ENCODE results near the gene RNPEPL1.
A peak's percentile ranks its signal among the peaks of the same experiment; 100 is the strongest.
"Not testable (repeated sequence)": the region's sequence is repeated elsewhere in the genome, so short reads cannot be mapped to it uniquely, and the experiment has no call there.

Gene RNPEPL1

DNA sequence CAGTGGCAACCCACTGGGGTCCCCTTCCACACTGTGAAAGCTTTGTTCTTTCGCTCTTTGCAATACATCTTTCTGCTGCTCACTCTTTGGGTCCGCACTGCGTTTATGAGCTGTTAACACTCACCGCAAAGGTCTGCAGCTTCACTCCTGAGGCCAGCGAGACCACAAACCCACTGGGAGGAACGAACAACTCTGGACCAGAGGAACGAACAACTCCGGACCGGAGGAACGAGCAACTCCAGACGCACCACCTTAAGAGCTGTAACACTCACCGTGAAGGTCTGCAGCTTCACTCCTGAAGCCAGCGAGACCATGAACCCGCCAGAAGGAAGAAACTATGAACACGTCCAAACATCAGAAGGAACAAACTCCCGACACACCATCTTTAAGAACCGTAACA lies 29.2 kb upstream of the RNPEPL1 start:
- not testable (repeated sequence) for DNase-seq (ENCODE audit: low read depth)

DNA sequence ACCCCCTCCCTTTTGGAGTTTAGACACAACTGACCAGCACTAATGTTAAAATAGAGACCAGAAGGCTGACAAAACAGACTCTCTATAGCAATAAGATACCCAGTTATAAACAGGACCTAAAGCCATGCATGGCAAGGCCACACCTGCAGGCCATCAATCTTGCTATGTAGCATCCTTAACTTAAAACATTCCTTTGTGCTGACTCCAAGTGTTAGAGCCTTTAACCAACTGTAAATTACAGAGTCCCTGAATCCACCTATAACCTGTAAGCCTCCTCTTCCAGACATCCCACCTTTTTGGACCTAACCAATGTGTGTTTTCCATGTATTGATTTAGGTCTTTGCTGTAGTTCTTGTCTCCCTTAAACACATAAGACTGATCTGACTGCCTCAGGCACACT lies 28.4 kb upstream of the RNPEPL1 start:
- DNase-seq (ENCODE audit: low read depth): no peak

DNA sequence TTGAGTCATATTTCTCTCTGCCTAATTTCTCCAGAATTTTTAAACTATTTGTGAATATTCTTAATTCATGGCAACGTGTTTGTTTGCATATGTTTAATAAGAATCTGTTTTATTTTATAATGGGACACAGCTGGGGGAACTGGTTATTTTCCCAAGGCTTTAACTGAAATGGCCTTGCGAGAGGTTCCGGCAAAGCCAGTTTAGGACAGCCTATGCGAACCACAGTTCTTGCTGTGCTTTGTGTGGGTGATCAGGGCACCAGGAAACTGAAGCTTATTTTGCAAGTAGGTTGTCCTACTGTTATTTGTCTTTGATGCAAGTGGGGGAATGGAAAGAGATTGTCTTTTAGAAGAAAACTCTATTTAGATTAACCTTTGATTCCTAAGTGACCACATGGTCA lies 17.0 kb upstream of the RNPEPL1 start:
- no peak for DNase-seq (ENCODE audit: low read depth)

DNA sequence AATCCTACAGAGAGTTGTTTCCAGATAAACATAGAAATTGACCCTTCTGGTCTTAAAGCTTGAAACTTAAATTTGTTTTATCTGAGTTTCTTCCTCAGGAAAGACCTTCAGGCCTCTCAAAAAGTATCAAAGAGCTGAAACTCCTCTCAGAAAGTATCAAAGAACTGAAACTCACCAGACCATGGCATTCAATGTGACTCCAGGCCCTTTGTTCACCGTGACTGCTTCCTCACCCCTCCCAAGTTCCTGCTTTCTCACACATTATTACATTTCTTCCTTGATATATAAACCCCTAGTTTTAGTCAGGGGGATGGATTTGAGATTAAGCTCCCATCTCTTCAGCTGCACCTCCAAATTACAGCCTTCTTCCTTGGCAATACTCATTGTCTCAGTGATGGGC lies 16.5 kb upstream of the RNPEPL1 start:
- no peak for DNase-seq (ENCODE audit: low read depth)

DNA sequence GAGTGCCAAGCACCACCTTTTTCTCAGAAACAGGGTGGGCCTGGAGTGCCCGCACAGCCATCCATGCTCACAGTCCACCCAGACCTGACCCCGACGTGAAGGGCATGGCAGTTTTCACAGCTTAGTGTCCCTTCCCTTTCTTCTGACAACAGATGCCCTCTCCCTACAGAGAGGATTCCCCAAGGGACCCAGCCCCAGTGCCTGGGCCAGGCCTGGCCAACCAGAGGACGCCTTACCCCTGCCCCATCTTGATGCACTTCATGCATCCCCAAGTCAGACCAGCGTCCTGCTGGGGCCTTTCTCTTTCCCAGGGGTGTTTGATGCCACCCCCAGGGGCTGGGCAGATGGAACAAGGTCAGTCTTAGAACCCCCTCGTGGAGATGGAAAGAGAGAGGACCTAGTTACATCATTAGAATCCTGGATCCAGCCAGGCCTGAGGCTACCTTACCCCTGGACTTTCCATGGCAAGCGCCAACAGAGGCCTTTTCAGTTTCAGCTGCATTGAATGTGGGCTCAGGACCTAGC lies 14.3 kb upstream of the RNPEPL1 start:
- DNase-seq (ENCODE audit: low read depth): no peak

DNA sequence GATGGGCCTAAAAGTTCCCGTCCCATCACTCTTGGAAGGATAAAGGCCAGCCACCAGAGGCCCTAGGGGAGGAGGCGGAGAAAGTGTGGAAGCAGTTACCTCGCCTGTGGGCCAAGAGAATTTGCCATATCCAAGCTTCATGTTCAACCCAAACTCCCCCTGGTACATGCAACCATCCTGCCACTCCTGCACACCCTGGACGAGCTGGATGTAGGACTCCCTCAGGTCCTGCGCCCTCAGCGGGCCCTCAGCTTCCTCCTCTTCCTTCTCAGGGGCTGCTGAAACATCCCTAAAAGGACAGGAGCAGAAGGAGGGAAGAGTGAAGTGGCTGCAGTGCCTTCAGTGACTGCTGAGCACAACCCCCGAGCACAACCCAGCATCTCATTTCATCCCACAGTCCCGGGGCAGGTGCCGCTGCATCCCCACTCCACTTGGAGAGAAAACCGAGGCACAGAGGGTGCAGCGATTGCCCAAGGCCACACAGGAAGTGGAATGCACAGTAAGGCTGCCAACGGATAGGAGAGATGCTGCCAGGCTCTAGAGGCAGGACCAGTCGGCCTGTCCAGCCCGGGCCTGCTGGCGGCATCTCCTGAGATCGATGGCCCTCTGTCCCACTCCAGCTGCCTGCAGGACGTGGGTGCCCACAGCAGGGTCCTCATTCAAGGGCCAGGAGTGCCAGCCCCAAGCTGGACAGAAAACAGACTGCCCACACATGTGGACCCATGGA lies 13.4 kb upstream of the RNPEPL1 start:
- DNase-seq (ENCODE audit: low read depth): no peak

DNA sequence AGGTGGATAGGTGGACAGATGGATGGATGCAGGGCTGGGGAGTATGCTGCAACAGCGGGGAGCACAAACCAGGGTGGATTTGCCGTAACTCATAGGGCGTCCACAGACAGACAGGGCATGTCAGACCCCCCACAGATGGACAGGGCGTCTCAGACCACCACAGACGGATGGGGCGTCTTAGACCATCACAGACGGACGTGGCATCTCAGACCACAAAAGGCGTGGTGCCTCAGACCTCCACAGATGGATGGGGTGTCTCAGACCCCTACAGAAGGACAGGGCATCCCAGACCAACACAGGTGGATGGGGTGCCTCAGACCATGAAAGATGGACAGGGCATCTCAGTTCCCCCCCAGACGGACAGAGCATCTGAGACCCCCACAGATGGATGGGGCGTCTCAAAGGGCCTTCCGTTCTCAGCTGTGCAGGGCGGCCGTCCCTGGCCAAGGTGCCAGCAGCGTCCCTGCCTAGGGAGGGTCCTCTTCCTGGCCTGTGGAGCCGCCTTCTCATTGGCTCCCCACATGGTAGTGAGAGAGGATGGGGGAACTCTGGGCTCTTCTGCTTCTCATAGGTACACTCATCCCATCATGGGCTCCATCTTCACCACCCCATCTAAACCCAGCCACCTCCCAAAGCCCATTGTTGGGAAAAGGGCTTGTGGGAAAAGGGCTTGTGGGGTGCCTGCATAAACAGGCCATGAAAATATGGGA lies 12.6 kb upstream of the RNPEPL1 start:
- DNase-seq (ENCODE audit: low read depth): no peak

DNA sequence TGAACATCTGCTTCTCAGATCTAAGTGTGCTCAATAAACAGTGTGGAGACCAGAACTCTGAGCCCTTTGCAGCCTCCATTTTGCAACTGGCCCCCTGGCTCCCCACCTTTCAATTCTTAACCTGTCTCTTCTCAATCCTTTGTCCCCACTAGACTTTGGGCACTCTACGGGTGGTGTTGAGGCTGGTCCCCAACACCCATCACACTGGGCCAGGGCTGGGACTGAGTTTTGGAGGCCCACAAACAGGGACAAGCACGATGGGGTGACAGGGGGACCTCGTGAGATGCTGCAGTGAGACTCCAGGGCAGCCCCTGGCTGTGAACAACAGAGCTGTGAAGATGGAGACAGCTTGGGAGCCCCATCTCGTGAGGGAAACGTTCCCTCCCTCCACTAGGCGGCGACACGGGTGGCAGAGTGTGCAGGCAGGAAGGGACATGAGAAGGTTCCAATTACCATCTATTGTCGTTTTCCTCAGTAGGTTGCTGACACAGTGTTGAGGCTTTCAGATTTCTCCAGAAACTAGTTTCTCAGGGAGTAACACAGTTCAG lies 11.7 kb upstream of the RNPEPL1 start:
- no peak for DNase-seq (ENCODE audit: low read depth)

DNA sequence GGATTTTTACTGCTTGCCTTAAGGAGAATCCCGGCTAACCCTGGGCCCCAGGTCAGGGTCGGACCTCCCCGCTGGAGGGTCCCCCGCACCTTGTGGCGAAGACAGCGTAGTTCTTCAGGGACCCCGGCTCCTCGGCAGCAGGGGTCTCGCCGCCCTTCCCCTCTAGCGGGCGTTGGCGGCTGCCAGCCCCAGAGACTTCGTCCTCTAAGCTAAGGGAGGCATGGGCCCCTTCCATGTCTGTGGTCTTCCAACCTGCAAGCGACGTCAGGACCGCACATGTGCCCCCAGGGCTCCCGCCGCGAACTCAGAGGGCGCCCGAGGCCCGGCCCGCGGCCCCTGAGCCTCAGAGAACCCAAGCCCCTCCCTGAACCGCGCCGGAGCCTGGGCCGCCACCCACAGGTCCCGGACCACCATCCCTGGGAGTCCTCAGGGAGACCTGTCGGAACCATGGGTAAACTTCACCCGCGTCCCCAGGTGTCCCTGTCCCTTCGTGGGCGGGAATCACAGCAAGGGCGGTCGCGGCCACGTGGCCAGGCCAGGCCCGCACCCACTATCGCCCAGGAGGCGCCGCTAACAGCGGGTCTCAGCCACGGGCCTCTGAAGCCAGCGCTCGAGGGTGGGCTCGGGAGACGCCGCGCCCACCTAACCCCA lies 11.1 kb upstream of the RNPEPL1 start:
- DNase-seq (ENCODE audit: low read depth): no peak

DNA sequence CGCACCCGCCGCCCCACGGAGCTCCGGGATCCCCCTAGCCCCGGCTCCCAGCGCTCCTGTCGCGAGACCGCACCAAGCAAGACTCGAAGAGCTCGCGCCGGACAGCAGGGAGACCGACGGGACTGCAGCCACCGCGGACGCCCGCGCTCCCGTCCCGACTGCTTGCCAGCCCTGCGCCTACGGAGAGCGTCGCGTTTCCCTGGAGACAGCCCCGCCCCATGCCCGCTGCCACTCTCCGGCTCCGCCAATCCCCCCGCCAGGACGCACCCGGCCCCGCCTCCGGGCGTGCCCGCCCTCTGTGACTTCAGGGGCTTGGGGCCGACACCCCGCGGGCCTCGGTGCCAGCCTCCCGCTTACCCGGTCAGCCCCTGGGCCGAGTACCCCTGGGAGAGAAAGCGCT lies 10.5 kb upstream of the RNPEPL1 start, which contains the start of gene ANKMY1:
TSS of gene ANKMY1 (minus strand) at position 181 of the 400 bp plus-strand sequence. CDS start 653 bp downstream, outside the sequence.
- no peak for DNase-seq (ENCODE audit: low read depth)

DNA sequence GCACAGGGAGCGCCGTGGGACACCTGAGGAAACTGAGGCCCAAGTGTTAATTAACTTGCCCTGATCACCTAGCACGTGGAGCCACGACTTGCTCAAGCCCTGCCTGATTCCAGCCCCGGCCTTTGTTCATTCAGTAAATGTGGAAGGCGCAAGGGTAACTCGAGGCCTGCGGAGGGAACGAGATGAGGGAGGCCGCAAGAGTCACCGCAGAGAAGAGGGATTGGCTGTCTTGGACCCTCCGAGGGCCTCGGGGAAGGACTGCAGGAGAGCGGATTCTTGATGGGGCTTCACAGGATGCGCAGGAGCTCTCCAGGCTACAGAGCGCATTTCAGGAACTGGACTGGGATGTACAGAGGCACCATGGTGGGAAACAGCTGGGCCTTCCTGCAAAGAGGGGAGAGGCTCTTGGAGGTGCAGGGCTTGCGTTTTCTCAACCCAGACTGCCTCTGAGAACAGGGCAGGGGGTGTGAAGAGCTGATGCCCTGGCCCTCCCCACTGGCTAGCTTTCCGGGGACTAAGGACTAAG lies 10.0 kb upstream of the RNPEPL1 start:
- no peak for DNase-seq (ENCODE audit: low read depth)

DNA sequence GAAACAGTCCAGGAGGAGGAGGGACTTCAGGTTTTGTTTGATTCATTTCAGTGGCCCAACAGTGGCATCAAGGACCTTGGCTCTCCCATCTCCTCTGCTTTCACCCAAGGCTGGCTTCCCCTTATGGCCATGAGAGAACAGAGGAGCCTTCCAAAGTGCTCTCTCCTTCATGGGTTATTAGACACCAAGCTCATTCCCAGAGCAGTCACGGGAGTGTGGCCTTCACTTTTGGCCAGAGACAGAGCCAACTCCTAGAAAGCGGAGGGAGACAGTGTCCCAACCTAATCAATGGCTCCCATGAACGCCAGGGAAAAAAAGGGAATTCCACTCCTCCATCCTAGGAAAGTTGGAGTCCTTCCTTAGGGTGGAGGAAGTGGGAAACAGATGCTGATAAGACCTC lies 9.0 kb upstream of the RNPEPL1 start:
- no peak for DNase-seq (ENCODE audit: low read depth)

DNA sequence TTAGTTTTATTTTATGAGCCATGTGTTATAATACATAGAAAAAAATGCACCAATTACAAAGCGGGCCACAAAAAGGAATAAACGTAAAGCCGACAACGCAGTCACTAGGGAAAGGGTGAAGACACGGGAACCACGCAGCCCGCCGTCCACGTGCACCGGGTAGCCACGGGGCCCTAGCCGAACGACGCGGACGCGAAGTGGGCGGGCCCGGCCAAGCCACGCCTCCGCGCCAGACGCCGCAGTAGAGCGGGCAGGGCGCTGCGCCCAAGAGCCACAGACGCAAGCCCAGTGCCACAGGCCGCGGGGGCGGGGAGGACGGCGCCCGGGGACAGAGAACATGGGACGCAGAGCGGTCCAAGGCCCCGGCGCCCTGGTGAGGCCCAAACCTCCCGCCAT lies 8.2 kb upstream of the RNPEPL1 start, which contains the start of gene DUSP28:
TSS of gene DUSP28 (plus strand) at position 274 of the 396 bp plus-strand sequence. CDS start 328 bp downstream, outside the sequence.
- DNase-seq (ENCODE audit: low read depth): peak; percentile 75

DNA sequence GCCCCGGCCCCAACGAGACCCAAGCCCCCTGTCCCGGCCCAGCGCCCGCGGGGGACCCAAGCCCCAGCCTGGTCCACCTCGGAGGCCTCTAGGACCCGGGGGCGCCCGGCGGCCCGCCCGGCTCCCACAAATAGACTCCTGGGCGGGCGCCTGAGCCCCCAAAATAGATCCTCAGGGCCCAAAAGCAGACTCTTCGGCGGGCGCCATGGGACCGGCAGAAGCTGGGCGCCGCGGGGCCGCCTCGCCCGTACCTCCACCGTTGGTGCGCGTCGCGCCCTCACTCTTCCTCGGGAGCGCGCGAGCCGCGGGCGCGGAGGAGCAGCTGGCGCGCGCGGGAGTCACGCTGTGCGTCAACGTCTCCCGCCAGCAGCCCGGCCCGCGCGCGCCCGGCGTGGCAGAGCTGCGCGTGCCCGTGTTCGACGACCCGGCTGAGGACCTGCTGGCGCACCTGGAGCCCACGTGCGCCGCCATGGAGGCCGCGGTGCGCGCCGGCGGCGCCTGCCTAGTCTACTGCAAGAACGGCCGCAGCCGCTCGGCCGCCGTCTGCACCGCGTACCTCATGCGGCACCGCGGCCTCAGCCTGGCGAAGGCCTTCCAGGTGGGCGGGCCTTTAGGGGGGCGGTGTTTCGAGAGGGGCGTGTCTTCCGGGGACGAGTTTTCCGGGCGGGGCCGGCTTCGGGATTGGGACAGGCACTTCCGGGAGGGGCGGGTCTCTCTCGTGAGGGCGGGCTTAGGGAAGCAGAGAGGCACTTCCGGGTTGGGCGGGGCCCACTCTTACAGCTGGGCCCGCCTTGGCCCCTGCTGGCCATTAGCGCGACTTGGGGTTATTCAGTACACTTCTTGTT lies 7.6 kb upstream of the RNPEPL1 start:
- DNase-seq (ENCODE audit: low read depth): peak; percentile 100

DNA sequence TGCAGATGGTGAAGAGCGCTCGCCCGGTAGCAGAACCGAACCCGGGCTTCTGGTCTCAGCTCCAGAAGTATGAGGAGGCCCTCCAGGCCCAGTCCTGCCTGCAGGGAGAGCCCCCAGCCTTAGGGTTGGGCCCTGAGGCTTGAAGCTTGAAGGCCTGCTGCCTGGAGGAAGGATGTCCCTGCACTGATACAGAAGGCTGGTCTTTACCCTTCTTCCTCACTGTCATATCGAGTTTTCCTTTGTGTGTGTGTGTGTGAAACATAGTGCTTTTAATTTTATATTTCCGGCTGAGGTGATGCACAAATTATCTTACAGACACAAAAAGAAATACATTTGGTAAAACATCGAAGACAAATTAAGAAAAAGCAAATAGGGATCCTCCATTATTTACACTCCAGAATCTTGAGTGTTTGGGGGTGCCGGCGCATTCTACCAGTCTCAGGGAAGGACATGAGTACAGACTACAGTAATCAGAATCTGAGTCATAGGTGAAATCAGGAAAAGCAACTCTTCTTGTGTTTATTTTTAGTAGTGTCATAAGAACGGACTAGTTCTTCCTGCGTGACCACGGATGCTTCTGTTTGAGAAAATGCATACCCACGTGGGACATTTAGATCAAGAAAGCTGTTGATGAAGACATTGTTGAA lies 6.8 kb upstream of the RNPEPL1 start:
- DNase-seq (ENCODE audit: low read depth): no peak

DNA sequence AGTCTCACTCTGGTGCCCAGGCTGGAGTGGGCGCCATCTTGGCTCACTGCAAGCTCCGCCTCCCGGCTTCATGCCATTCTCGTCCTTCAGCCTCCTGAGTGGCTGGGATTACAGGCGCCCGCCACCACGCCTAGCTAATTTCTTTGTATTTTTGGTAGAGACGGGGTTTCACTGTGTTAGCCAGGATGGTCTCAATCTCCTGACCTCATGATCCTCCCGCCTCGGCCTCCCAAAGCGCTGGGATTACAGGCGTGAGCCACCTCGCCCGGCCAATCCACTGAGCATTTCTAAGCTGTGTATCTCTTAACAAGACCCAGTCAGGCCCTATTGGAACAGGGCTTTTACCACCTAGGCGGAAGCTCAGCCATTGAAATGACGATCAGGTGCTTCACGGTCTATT lies 5.1 kb upstream of the RNPEPL1 start:
- not testable (repeated sequence) for DNase-seq (ENCODE audit: low read depth)

DNA sequence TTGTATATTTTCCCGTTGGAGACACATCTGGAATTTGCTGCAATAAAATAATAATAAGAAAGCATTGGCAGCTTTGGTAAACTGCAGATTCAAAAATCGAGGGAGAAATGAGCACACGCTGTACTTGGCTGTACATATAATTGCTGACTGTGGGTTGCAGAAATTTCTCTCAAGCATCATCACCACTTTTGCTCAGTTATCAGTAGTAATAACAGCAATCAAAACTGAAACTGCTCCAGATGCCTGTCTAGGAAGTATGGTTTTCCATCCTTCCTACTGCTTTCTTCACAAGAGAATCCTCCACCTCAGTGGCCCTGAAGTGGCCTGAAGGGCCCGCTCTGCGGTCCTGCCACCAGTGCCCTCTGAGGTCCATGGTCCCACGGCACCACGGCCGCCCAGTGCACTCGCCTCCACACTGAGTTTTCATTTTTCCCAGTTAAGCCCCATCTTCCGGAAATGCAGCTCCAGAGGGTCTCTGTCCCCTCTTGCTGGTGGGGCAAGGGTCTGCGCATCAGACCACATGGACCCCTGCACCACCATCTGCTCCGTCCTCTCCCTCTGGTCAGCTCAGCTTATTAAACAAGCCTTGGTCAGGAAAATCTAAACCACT lies 4.2 kb upstream of the RNPEPL1 start:
- DNase-seq (ENCODE audit: low read depth): no peak

DNA sequence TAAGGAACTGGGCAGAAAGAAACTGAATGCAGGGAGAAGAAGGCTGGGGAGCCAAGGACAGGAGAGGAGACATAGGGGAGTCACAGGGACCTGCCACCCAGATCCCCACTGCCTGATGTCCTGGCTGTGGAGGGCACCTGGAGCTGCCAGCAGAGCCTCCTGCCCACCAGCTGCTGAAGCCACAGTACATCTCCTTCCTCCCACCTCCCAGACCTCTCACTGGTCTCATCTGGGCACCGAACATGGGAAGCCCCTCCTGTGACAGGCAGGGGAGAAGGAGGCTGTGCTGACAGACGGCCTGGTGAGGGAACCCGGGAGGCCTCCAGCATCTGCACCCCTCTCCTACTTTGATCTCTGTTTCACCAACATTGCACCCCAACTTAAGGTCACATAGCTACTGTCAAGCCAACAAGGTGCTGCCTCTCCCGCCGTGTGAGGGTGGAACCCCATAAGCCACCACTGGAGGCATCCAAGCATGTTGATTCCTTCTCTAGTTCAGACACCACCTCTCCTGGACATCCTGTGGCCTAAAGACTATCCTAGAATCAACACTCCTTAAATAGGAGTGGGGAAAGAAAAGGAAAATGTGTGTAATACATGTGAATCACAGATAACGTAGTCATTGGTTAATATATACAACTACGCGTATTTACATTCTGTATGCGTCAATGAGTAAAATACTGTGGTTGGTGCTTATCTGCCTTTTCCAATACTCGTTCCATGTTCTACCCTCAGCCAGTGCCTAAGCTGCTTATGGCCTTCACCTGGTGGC lies 3.5 kb upstream of the RNPEPL1 start:
- no peak for DNase-seq (ENCODE audit: low read depth)
